ENCODE data around the gene SOD1. TPM values are rescaled to one million over a fixed set of nuclear protein-coding genes. Genes with fewer than 3 reads are reported as not detected.
"Not testable (repeated sequence)": the region's sequence is repeated elsewhere in the genome, so short reads cannot be mapped to it uniquely, and the experiment has no call there.

The SOD1 gene
- total RNA-seq, 1 experiment from 2014 or later = 239 TPM

- ChIA-PET CTCF (interaction anchor here (0.6 to 0.9 kb wide), 3 partner anchors 19 to 112 kb away, joined by 3 to 4 read pairs (median 3); no protein-coding TSS in a partner anchor), POLR2A (interaction anchor here (0.8 to 1.7 kb wide), 5 partner anchors 9 to 732 kb away, joined by 3 to 5 read pairs (median 5); partner anchors contain the start of gene URB1)
- Mint-ChIP-seq H3K27me3 (ENCODE audit: insufficient read depth, unreplicated experiment) (no peaks in the 10 kb centered on the region), H3K4me3 (ENCODE audit: unreplicated experiment) (peak overlapping the region; percentile 96), H3K9me3 (ENCODE audit: unreplicated experiment) (no peaks in the 10 kb centered on the region), H3K4me1 (ENCODE audit: insufficient read depth, unreplicated experiment) (peaks cover 29% of the 10 kb centered on the region), H3K36me3 (ENCODE audit: insufficient read depth, unreplicated experiment) (peaks cover 56% of the 10 kb centered on the region), H3K27ac (ENCODE audit: low read depth, unreplicated experiment) (peak overlapping the region; percentile 94)
- intact Hi-C loops (cut with micrococcal nuclease) = no loop called here
- no peak for DNase-seq (ENCODE audit: unreplicated experiment)
- TSS peak; percentile 68 for BruUV-seq (replicated peaks)
- TF ChIP-seq CTCF (IDR thresholded peaks at IDR 0.05; ENCODE audit: unreplicated experiment) = no peak
These were observed 1.1 kb downstream of the SOD1 start for GRCh38 chr21:31660591-31660990.

GRCh38 chr21:31663584-31664249, 4.2 kb downstream of the SOD1 start:
- H3K4me3 Mint-ChIP-seq (ENCODE audit: unreplicated experiment) = no peak overlapping the region
- no peaks in the 10 kb centered on the region for H3K9me3 Mint-ChIP-seq (ENCODE audit: unreplicated experiment)
- no TSS peak for BruUV-seq (replicated peaks)
- peaks cover 88% of the 10 kb centered on the region for H3K36me3 Mint-ChIP-seq (ENCODE audit: insufficient read depth, unreplicated experiment)
- no peak overlapping the region for H3K27ac Mint-ChIP-seq (ENCODE audit: low read depth, unreplicated experiment)
- no peaks in the 10 kb centered on the region for H3K27me3 Mint-ChIP-seq (ENCODE audit: insufficient read depth, unreplicated experiment)
- no peak for TF ChIP-seq CTCF (IDR thresholded peaks at IDR 0.05; ENCODE audit: unreplicated experiment)
- intact Hi-C loops (cut with micrococcal nuclease) = no loop called here
- DNase-seq (ENCODE audit: unreplicated experiment) = no peak
- CTCF ChIA-PET = no interaction called here
- peaks cover 11% of the 10 kb centered on the region for H3K4me1 Mint-ChIP-seq (ENCODE audit: insufficient read depth, unreplicated experiment)
- POLR2A ChIA-PET = interaction anchor here (0.6 kb wide), 2 partner anchors 33 to 469 kb away, joined by 3 read pairs; no protein-coding TSS in a partner anchor

GRCh38 chr21:31665397-31665796, 5.9 kb downstream of the SOD1 start:
- no peaks in the 10 kb centered on the region for H3K9me3 Mint-ChIP-seq (ENCODE audit: unreplicated experiment)
- H3K27ac Mint-ChIP-seq (ENCODE audit: low read depth, unreplicated experiment) = no peak overlapping the region
- ChIA-PET POLR2A (interaction anchor here (1.0 kb wide), 1 partner anchor 9 kb away, joined by 3 read pairs; no protein-coding TSS in a partner anchor), CTCF (no interaction called here)
- intact Hi-C loops (cut with micrococcal nuclease) = no loop called here
- TF ChIP-seq CTCF (IDR thresholded peaks at IDR 0.05; ENCODE audit: unreplicated experiment) = no peak
- H3K4me1 Mint-ChIP-seq (ENCODE audit: insufficient read depth, unreplicated experiment) = peaks cover 18% of the 10 kb centered on the region
- DNase-seq (ENCODE audit: unreplicated experiment) = peak; percentile 27
- BruUV-seq (replicated peaks) = no TSS peak
- no peak overlapping the region for H3K4me3 Mint-ChIP-seq (ENCODE audit: unreplicated experiment)
- H3K36me3 Mint-ChIP-seq (ENCODE audit: insufficient read depth, unreplicated experiment) = peaks cover 95% of the 10 kb centered on the region
- no peaks in the 10 kb centered on the region for H3K27me3 Mint-ChIP-seq (ENCODE audit: insufficient read depth, unreplicated experiment)

- CTCF ChIA-PET = interaction anchor here (0.7 kb wide), 1 partner anchor 37 kb away, joined by 3 read pairs; no protein-coding TSS in a partner anchor
- H3K27ac Mint-ChIP-seq (ENCODE audit: low read depth, unreplicated experiment); BruUV-seq (replicated peaks); DNase-seq (ENCODE audit: unreplicated experiment); H3K9me3 Mint-ChIP-seq (ENCODE audit: unreplicated experiment); H3K27me3 Mint-ChIP-seq (ENCODE audit: insufficient read depth, unreplicated experiment); H3K4me3 Mint-ChIP-seq (ENCODE audit: unreplicated experiment); intact Hi-C loops (cut with micrococcal nuclease): not testable (repeated sequence)
- POLR2A ChIA-PET = interaction anchor here (1.0 to 1.7 kb wide), 2 partner anchors 9 to 10 kb away, joined by 3 to 4 read pairs; no protein-coding TSS in a partner anchor
- Mint-ChIP-seq H3K36me3 (ENCODE audit: insufficient read depth, unreplicated experiment) (peaks cover 97% of the 10 kb centered on the region), H3K4me1 (ENCODE audit: insufficient read depth, unreplicated experiment) (peaks cover 16% of the 10 kb centered on the region)
These were observed 6.4 kb downstream of the SOD1 start for GRCh38 chr21:31665869-31666268.

Data from MCF 10A (cell line).